ENCODE measurements around the gene SEMA4G.

DNA sequence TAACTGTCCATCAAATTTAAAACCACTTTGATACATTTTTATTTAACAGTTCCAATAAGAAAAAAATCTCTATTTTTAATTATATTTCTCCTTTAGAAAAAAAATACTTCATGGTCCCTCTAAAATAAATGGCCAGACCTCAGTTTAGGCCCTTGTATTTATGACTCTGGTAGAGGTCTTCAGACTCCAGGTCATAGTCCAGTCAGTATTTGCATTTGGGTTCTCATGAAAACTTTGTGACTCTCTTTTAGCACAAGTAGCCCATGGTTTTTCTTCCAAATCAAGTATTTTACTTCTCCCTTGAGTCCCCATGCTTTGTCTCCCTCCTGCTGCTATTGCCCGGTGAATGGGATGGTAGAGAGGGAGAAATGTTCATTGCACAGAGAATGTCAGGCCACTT lies 5.5 kb upstream of the SEMA4G start:
- TF ChIP-seq MAX (IDR thresholded peaks at IDR 0.05) (no peak), RAD21 (IDR thresholded peaks at IDR 0.05; ENCODE audit: low read depth) (no peak), TCF12 (IDR thresholded peaks at IDR 0.05; ENCODE audit: low read depth) (no peak), TEAD4 (IDR thresholded peaks at IDR 0.05) (no peak), TAF1 (IDR thresholded peaks at IDR 0.05; ENCODE audit: low read depth) (no peak), FOXM1 (IDR thresholded peaks at IDR 0.05; ENCODE audit: borderline replicate concordance, low read depth) (no peak), CREB1 (IDR thresholded peaks at IDR 0.05; ENCODE audit: low read depth) (no peak), EP300 (IDR thresholded peaks at IDR 0.05; ENCODE audit: borderline replicate concordance) (no peak), ZBTB7A (IDR thresholded peaks at IDR 0.05; ENCODE audit: low read depth) (no peak), NFIC (IDR thresholded peaks at IDR 0.05) (no peak), EGR1 (IDR thresholded peaks at IDR 0.05) (no peak)
- TF ChIP-seq, protein P1, sequence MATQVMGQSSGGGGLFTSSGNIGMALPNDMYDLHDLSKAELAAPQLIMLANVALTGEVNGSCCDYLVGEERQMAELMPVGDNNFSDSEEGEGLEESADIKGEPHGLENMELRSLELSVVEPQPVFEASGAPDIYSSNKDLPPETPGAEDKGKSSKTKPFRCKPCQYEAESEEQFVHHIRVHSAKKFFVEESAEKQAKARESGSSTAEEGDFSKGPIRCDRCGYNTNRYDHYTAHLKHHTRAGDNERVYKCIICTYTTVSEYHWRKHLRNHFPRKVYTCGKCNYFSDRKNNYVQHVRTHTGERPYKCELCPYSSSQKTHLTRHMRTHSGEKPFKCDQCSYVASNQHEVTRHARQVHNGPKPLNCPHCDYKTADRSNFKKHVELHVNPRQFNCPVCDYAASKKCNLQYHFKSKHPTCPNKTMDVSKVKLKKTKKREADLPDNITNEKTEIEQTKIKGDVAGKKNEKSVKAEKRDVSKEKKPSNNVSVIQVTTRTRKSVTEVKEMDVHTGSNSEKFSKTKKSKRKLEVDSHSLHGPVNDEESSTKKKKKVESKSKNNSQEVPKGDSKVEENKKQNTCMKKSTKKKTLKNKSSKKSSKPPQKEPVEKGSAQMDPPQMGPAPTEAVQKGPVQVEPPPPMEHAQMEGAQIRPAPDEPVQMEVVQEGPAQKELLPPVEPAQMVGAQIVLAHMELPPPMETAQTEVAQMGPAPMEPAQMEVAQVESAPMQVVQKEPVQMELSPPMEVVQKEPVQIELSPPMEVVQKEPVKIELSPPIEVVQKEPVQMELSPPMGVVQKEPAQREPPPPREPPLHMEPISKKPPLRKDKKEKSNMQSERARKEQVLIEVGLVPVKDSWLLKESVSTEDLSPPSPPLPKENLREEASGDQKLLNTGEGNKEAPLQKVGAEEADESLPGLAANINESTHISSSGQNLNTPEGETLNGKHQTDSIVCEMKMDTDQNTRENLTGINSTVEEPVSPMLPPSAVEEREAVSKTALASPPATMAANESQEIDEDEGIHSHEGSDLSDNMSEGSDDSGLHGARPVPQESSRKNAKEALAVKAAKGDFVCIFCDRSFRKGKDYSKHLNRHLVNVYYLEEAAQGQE (IDR thresholded peaks at IDR 0.05; ENCODE audit: low read depth) = no peak
- TF ChIP-seq, protein P2, sequence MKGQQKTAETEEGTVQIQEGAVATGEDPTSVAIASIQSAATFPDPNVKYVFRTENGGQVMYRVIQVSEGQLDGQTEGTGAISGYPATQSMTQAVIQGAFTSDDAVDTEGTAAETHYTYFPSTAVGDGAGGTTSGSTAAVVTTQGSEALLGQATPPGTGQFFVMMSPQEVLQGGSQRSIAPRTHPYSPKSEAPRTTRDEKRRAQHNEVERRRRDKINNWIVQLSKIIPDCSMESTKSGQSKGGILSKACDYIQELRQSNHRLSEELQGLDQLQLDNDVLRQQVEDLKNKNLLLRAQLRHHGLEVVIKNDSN (IDR thresholded peaks at IDR 0.05) = no peak
